ENCODE measurements around the gene CLDN1.
"Not testable (repeated sequence)": the region's sequence is repeated elsewhere in the genome, so short reads cannot be mapped to it uniquely, and the experiment has no call there.

The CLDN1 gene

GRCh38 chr3:190291994-190292584, 30.2 kb downstream of the CLDN1 start:
- no peak for DNase-seq

GRCh38 chr3:190289989-190290388, 32.3 kb downstream of the CLDN1 start:
- no peak for DNase-seq

GRCh38 chr3:190288836-190289235, 33.4 kb downstream of the CLDN1 start:
- no peak for DNase-seq

- DNase-seq: no peak
Measured at GRCh38 chr3:190286014-190286413, 36.2 kb downstream of the CLDN1 start.

- DNase-seq: no peak
Measured at GRCh38 chr3:190281308-190282051, 40.8 kb downstream of the CLDN1 start.

- no peak for DNase-seq
Measured at GRCh38 chr3:190279690-190280089, 42.6 kb downstream of the CLDN1 start.

- no peak for DNase-seq
Measured at GRCh38 chr3:190272747-190273146, 49.5 kb downstream of the CLDN1 start.

GRCh38 chr3:190269101-190269500, 53.1 kb downstream of the CLDN1 start:
- DNase-seq: no peak

GRCh38 chr3:190267464-190267863, 54.8 kb downstream of the CLDN1 start:
- DNase-seq: not testable (repeated sequence)

GRCh38 chr3:190266913-190267290, 55.3 kb downstream of the CLDN1 start:
- no peak for DNase-seq

- DNase-seq: no peak
Measured at GRCh38 chr3:190266265-190266912, 55.9 kb downstream of the CLDN1 start.

- no peak for DNase-seq
Measured at GRCh38 chr3:190265796-190266195, 56.5 kb downstream of the CLDN1 start.

- no peak for DNase-seq
Measured at GRCh38 chr3:190265126-190265525, 57.1 kb downstream of the CLDN1 start.

GRCh38 chr3:190261740-190262139, 60.5 kb downstream of the CLDN1 start:
- no peak for DNase-seq

GRCh38 chr3:190261015-190261414, 61.2 kb downstream of the CLDN1 start:
- no peak for DNase-seq

GRCh38 chr3:190260301-190260700, 61.9 kb downstream of the CLDN1 start:
- DNase-seq: no peak

- no peak for DNase-seq
Measured at GRCh38 chr3:190258634-190259033, 63.6 kb downstream of the CLDN1 start.

All from activated CD4-positive, alpha-beta T cell treated with anti-CD3 and anti-CD28 coated beads, Interleukin-10, Interleukin-2, amounts not matched to agents 100 ng/mL and 50 ng/mL, durations not matched to agents 16 hours and 8 hours (primary cell).